ENCODE results near the gene COL6A1. TPM values are rescaled to one million over a fixed set of nuclear protein-coding genes. Genes with fewer than 3 reads are reported as not detected.
"Not testable (repeated sequence)": the region's sequence is repeated elsewhere in the genome, so short reads cannot be mapped to it uniquely, and the experiment has no call there.

The COL6A1 gene
- polyA plus RNA-seq, 3 donors: 246 to 333 (median 311) TPM

DNA sequence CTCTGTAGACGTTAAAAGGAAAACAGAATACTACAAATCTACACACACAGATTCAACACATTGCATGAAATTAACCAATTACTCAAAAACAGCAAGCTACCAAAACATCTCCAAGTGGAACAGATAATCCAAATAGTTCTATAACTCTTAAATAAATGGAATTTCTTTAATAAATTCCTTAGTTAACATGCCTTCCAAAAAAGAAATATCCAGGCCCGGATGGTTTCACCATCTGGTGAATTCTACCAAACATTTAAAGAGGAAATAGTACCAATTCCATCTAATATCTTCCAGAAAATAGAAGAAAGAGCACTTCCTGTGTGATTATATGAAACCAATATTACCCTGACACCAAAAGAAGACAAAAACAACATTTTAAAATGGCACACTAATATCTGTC, 63.6 kb downstream of the COL6A1 start:
- DNase-seq: no peak

DNA sequence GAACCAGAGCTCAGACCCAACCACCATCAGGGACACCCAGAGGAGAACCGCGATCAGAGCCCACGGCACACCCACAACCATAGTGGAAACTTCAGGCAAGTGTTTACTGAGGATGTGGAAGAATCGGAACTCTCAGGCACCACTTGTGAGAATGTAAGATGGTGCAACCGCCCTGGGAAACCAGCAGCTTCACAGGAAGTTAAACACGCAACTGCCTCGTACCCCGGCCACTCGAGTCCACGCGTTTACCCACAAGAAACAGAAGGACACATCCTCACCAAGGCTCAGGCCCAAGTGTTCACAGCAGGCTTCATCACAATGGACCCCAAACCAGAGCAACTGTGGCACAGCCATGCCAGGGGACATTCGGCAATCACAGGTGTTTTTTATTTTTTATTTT, 64.9 kb downstream of the COL6A1 start:
- DNase-seq: no peak

DNA sequence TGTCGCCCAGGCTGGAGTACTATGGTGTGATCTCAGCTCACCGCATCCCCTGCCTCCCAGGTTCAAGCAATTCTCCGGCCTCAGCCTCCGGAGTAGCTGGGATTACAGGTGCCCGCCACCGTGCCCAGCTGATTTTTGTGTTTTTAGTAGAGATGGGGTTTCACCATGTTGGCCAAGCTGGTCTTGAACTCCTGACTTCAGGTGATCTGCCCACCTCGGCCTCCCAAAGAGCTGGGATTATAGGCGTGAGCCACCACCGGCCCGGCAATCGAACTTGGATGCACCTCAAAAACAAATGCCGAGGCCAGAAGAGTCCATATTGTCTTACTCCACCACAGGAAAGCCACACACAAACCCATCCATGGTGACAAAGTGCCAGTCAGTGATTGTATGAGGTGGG, 65.3 kb downstream of the COL6A1 start:
- DNase-seq: not testable (repeated sequence)

DNA sequence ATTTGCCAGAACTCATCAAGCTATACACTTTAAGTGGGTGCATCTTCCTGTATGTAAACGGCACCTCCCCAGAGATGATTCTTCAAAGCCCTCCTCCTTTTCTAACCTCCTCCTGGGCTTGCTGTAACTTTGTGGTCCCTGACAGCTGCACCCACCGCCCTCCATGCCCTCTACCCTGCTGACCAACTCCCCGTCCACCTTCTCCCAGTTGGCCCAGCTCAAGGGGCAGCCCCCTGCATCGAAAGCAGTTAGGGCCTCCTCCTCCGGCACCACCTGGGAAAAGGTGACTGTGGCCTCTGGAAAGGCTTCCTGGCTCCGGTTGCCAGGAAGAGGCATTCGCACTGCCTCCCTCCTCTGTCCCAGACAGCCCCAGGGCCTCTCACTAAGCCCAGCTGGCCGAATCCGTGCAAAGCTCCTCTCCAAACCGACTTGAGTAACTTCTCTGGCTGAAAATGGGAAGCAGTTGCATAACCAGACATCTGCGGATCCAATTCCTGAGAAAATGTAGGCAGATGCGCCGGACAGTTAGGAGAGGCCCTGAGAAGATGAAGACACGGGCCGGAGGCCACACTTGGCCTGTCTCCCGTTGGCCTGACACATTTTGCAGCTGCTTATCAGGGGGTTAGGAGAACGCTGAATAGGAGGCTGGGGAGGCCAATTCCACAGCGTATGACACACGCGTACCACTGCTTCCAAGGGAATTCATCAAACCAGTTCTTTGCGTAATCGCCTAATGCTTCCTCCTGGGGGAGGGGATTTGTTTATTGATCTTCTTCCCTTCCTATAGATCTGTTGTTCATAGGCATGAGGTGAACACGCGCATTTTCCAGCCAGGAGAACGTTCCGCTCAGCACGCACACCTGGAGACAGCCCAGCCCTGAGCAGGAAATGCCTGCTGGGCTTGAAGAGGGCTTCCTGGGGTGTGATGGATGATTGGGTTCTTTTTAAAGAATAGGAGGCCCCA, 67.6 kb downstream of the COL6A1 start:
- DNase-seq: no peak

DNA sequence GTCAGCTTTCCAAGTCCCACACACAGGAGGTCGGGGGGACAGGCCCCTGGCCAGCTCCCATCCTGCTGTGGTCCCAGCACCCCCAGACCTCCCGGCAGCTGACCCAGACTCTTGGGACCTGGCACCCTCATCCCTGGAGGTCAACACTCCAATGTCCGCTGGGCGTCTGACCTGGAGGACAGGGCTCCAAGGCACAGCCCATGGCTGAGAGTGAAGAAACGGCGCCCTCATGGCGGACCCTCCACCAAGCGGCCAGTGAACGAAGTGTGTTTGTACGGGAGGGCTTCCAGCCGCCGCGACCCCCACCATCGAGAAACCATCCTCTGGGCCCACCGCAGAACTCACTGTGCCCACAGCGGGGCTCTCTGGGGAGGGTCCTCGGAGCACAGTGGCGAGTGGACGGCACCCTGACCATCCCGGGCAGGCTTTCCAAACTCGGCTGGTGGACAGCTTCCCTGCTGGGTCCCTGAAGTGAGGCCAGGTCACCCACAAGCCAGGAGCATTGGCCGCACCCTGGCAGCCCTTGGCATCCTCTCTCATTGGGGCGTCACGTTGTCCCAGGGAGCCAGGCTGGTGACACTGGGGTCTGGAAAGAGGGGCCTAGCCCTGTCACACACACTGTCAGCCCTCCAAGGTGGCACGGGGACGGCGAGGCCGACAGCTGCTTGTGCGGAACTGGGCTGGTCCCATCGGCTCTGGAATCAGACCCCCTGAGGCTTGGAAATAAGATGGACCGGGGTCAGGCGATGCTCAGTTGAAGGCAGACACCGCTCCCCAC, 68.5 kb downstream of the COL6A1 start:
- no peak for DNase-seq

DNA sequence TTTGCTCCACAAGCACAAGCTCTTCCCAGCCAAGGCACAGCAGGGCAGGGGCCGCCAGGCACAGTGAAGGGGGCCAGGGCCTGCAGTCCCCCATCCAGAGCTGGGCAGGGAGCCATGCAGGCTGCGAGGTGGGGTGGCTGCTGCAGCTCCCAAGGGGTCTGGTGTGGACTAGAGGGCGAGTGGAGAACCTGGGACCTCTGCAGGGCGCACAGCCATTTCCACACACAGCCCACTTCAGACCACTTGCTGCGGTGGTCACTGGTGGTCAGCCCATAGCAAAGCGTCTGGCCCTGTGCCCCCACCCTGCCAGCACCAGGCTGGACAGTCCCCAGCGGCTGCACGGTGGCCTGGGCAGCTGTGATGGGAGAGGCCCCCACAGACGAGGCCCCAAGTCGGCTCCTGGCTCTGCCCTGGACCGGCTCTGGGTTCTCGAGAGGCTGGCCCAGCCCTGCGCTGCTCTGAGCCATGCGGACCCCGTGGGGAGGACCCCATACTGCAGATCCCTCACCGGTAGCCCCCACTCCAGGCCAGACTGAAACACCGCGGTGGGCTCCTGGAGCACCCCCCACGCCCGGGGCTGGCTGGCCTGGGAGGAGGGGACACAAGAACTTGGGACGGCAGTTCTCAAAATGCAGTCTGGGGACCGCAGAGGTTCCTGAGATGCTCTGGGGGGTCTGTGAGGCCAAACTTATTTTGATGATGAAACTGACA, 69.3 kb downstream of the COL6A1 start:
- no peak for DNase-seq

DNA sequence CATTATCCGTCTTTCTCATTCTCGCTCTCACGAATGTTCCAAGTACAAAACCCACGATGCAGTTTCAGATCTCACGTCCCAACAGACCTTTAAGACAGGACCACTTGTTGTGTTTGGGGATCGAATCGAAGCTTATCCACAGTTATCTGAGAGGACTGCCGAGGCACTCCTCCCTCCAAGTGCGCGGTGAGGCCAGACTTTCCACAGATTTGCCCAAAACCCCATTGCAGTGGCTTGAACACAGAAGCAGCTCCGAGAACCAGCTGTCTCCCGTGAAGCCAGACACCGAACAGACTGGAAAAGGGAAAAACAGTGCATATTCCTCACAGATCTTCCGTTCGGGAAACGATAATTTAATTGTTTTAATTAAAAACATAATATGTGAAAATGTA, 69.8 kb downstream of the COL6A1 start:
- DNase-seq: no peak

DNA sequence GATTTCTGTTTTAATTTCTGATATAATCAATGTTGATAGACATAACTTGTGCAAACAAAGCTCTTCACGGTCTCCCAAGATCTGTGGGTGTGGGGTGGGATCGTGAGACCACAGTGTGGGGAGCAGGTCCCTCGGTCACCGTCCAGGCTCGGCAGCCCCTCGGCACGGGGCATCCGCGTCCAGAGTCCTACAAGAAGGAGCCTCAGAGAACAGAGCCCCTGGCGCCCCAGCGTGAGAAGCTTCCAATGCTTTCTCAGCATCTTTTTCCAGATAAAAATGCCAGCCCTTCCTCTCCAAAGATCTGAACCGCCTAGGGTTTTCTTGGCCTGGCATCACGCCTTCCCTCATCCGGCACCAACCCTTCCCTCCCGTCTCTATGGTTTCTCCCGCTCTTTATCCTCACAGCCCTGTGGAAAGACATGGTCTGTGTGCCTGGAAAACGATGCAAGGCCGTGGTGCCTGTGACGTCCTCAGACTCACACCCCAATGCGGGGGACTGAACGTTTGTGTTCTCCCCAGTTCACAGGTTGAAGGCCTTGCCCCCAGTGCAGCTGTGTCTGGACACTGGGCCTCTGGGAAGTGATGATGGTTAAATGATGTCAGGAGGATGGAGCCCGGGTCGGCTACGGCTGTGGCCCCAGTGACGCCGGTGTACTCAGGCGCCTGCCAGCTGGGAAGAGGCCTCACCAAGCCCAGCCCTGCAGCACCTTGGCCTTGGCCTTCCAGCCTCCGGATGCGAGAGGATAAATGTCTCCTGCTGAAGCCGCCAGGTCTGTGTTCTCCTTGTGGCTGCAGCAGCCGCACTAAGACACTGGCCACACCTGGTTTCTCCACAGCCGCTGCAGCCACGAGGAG, 70.5 kb downstream of the COL6A1 start:
- DNase-seq: no peak

DNA sequence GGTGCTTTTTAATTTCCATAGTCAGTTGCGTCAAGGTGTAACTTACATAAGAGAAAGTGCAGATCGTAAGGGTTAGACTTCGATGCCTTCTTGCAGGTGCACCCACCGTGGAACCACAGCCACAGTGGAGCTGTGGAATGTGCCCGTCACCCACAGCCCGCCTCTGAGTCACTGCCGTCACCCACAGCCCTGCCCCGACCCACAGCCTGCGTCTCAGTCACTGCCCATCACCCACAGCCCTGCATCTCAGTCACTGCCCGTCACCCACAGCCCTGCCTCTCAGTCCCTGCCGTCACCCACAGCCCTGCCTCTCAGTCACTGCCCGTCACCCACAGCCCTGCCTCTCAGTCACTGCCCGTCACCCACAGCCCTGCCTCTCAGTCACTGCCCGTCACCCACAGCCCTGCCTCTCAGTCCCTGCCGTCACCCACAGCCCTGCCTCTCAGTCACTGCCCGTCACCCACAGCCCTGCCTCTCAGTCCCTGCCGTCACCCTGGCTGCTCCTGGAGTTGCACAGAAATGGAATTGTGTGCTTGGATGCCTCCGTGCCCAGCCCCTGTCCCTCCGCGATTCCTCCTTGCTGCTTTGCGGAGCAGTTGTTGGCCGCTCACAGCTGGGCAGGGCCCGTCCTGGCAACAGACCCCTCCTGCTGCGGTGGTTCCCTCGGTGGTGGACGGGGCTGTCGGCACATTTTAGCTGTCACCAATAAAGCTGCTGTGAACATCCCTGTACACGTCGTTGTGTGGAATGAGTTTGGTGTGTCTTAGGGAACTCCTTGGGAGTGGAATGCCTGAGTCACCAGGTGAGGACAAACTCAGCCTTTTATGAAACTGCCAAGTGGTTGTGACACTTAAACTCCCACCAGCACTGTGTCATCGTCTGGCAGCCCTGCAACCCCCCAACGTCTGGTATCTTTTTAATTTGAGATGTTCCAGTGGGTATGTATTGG, 71.4 kb downstream of the COL6A1 start:
- DNase-seq: no peak

DNA sequence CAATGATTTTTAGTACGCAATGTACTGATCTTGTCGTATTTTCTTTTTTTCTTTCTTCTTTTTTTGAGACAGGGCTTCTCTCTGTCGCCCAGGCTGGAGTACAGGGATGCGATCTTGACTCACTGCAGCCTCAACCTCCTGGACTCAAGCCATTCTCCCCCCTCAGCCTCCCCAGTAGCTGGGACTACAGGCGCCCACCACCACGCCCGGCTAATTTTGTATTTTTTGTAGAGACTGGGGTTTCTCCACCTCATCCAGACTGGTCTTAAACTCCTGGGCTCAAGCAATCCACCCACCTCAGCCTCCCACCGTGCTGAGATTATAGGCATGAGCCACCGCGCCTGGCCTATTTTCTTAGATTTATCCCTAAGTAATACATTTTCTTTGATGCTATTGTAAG, 72.5 kb downstream of the COL6A1 start:
- no peak for DNase-seq

DNA sequence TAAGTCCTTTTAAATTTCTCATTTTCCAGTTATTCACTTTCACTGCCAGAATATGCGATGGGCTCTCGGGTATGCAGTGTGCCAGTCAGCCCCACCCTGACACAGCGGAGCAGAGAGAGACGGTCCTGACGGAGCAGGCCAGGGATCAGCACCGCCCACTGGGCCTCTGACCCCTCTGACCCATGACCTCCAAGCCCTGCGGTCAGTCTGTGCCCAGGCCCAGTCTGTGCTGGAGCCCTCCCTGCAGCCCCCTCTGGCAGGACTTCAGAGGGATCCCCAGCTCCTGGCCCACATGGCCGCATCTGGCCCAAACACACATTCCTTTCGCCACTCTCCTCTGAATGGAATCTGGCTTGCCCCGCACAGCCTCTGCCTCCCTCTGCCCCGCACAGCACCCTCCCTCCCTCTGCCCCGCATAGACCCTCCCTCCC, 72.9 kb downstream of the COL6A1 start:
- DNase-seq: no peak

Other genes starting within 250 kb of the COL6A1 start
- 100 to 1,000 TPM; 171 to 264 (median 225) TPM for gene COL6A2, start 116.3 kb downstream of the COL6A1 start, polyA plus RNA-seq (ENCODE audit: insufficient read length in 3 of 3)
- gene FTCD, start 173.8 kb downstream of the COL6A1 start, polyA plus RNA-seq (ENCODE audit: insufficient read length in 3 of 3): 10 to 100 TPM; 40.3 to 61.9 (median 45.0) TPM
- gene SPATC1L, start 202.7 kb downstream of the COL6A1 start, polyA plus RNA-seq (ENCODE audit: insufficient read length in 3 of 3): 10 to 100 TPM; 12.3 to 18.0 (median 18.0) TPM
- 10 to 100 TPM; 33.9 to 58.9 (median 52.0) TPM for gene LSS, start 247.0 kb downstream of the COL6A1 start, polyA plus RNA-seq (ENCODE audit: insufficient read length in 3 of 3)

All from renal pelvis (tissue), 4 donors.